ENCODE measurements around the gene TAX1BP3. TPM values are rescaled to one million over a fixed set of nuclear protein-coding genes. Genes with fewer than 3 reads are reported as not detected.

The TAX1BP3 gene
- total and polyA plus RNA-seq, 2 of the 13 experiments (the other 11 are each of a cell fraction or from before 2014, with no cell fraction given) = 16.7 to 45.1 TPM

- TF ChIP-seq, protein P1, sequence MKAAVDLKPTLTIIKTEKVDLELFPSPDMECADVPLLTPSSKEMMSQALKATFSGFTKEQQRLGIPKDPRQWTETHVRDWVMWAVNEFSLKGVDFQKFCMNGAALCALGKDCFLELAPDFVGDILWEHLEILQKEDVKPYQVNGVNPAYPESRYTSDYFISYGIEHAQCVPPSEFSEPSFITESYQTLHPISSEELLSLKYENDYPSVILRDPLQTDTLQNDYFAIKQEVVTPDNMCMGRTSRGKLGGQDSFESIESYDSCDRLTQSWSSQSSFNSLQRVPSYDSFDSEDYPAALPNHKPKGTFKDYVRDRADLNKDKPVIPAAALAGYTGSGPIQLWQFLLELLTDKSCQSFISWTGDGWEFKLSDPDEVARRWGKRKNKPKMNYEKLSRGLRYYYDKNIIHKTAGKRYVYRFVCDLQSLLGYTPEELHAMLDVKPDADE (CRISPR knock-in tag; IDR thresholded peaks at IDR 0.05) = no peak
- TF ChIP-seq ZBTB46 (CRISPR knock-in tag; IDR thresholded peaks at IDR 0.05; ENCODE audit: borderline replicate concordance) (0 out of 2 replicates have a peak, but pooled peaks have one; percentile 49), KMT2A (CRISPR knock-in tag; IDR thresholded peaks at IDR 0.05) (peak; percentile 29; the same call in 1 of the 2 replicates), PHF20 (CRISPR knock-in tag; IDR thresholded peaks at IDR 0.05) (peak; percentile 1; the same call in 1 of the 2 replicates), ZNF329 (CRISPR knock-in tag; IDR thresholded peaks at IDR 0.05; ENCODE audit: low read depth) (0 out of 2 replicates have a peak, but pooled peaks have one; percentile 1), AGO2 (optimal IDR thresholded peaks at IDR 0.05; ENCODE audit: low read depth, low read length) (peak; percentile 30), ELF1 (CRISPR knock-in tag; IDR thresholded peaks at IDR 0.05) (0 out of 2 replicates have a peak, but pooled peaks have one; percentile 10), FOSL1 (CRISPR knock-in tag; IDR thresholded peaks at IDR 0.05; ENCODE audit: borderline replicate concordance) (no peak), IKZF4 (CRISPR knock-in tag; IDR thresholded peaks at IDR 0.05; ENCODE audit: borderline replicate concordance, low read depth, not compliant biosample characterization) (peak; percentile 25), ZNF510 (CRISPR knock-in tag; IDR thresholded peaks at IDR 0.05; ENCODE audit: low read depth) (0 out of 2 replicates have a peak, but pooled peaks have one; percentile 46), ZNF777 (CRISPR knock-in tag; IDR thresholded peaks at IDR 0.05) (peak; percentile 45), KDM2A (CRISPR knock-in tag; IDR thresholded peaks at IDR 0.05; ENCODE audit: borderline replicate concordance, low read depth) (peak; percentile 7; the same call in 1 of the 2 replicates), EEA1 (CRISPR knock-in tag; IDR thresholded peaks at IDR 0.05; ENCODE audit: borderline replicate concordance) (0 out of 2 replicates have a peak, but pooled peaks have one; percentile 10), KDM5A (IDR thresholded peaks at IDR 0.05; ENCODE audit: borderline replicate concordance, low read length) (peak; percentile 29; the same call in 1 of the 2 replicates)
- TF ChIP-seq, protein P2, sequence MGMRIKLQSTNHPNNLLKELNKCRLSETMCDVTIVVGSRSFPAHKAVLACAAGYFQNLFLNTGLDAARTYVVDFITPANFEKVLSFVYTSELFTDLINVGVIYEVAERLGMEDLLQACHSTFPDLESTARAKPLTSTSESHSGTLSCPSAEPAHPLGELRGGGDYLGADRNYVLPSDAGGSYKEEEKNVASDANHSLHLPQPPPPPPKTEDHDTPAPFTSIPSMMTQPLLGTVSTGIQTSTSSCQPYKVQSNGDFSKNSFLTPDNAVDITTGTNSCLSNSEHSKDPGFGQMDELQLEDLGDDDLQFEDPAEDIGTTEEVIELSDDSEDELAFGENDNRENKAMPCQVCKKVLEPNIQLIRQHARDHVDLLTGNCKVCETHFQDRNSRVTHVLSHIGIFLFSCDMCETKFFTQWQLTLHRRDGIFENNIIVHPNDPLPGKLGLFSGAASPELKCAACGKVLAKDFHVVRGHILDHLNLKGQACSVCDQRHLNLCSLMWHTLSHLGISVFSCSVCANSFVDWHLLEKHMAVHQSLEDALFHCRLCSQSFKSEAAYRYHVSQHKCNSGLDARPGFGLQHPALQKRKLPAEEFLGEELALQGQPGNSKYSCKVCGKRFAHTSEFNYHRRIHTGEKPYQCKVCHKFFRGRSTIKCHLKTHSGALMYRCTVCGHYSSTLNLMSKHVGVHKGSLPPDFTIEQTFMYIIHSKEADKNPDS (CRISPR knock-in tag; IDR thresholded peaks at IDR 0.05) = 0 out of 2 replicates have a peak, but pooled peaks have one; percentile 21
These were observed 638 bp upstream of the TAX1BP3 start (continued) for GRCh38 chr17:3669085-3669347.
